SU-DHL-6 (cell line): ENCODE data around the gene LILRB2.

Experiments
- H2AFZ ChIP-seq: fragments of 200-600 bp; sonication (generic); 2 replicates; pipeline ENCODE4 v1.6.1; 2014; ENCODE audit warnings: low read depth, mild to moderate bottlenecking, moderate library complexity, mixed read lengths, antibody characterized with exemption, low read length; ENCODE audit not compliant: severe bottlenecking
- H3F3A ChIP-seq: fragments of 200-600 bp; shearing (Covaris generic); 2 replicates; pipeline ENCODE4 v1.6.0; 2016; ENCODE audit warnings: antibody characterized with exemption, mild to moderate bottlenecking; ENCODE audit not compliant: insufficient read depth
- H3K27ac ChIP-seq: fragments of 200-600 bp; sonication (generic); 2 replicates; pipeline ENCODE4 v1.5.1; 2016; ENCODE audit warnings: low read depth, mild to moderate bottlenecking, low read length, moderate library complexity, mixed read lengths
- H3K27me3 ChIP-seq: fragments of 200-600 bp; sonication (generic), shearing (Covaris generic); 2 replicates; pipeline ENCODE4 v1.6.0; 2014; ENCODE audit warnings: mild to moderate bottlenecking, low read length
- H3K36me3 ChIP-seq: fragments of 200-600 bp; sonication (generic); 2 replicates; pipeline ENCODE4 v1.6.1; 2014; ENCODE audit warnings: mild to moderate bottlenecking, low read length, mixed read lengths
- H3K4me2 ChIP-seq: fragments of 300-600, 200-600 bp; shearing (Covaris generic), sonication (generic); 2 replicates; pipeline ENCODE4 v1.6.0; 2014; ENCODE audit warnings: low read length, low read depth, mild to moderate bottlenecking; ENCODE audit not compliant: poor library complexity, severe bottlenecking
- H3K4me3 ChIP-seq: fragments of 200-600 bp; sonication (generic); 2 replicates; pipeline ENCODE4 v1.5.1; 2014; ENCODE audit warnings: antibody characterized with exemption, low read length, mild to moderate bottlenecking, mixed read lengths; ENCODE audit not compliant: insufficient read depth, poor library complexity, severe bottlenecking
- H3K79me2 ChIP-seq: fragments of 200-600 bp; sonication (generic); 2 replicates; pipeline ENCODE4 v1.6.1; 2014; ENCODE audit warnings: mild to moderate bottlenecking, low read length, moderate library complexity; ENCODE audit not compliant: insufficient read depth
- H3K9ac ChIP-seq: fragments of 200-600 bp; sonication (generic); 2 replicates; pipeline ENCODE4 v1.7.0; 2014; ENCODE audit warnings: mild to moderate bottlenecking, low read length
- H3K9me2 ChIP-seq: fragments of 200-600 bp; sonication (generic); replicated peaks from 2 replicates; pipeline ENCODE4 v1.6.1; 2014; ENCODE audit warnings: low read length; ENCODE audit not compliant: insufficient read depth
- H3K9me3 ChIP-seq: fragments of 200-600 bp; sonication (generic); 2 replicates; pipeline ENCODE4 v1.6.1; 2014; ENCODE audit warnings: low read length, mixed read lengths; ENCODE audit not compliant: insufficient read depth
- H4K20me1 ChIP-seq: fragments of 200-600 bp; sonication (generic); 2 replicates; pipeline ENCODE4 v1.6.1; 2014; ENCODE audit warnings: low read depth, mild to moderate bottlenecking, antibody characterized with exemption, low read length, moderate library complexity, mixed read lengths
- EZH2phosphoT487 ChIP-seq: fragments of 200-600 bp; sonication (generic), shearing (Covaris generic); conservative IDR thresholded peaks from 2 replicates; pipeline ENCODE4 v1.6.1; 2018; ENCODE audit warnings: mild to moderate bottlenecking, antibody characterized with exemption, low read length, moderate library complexity, mixed read lengths
- TF ChIP-seq, protein P1 (sequence below): fragments of 200-600 bp; sonication (generic); IDR thresholded peaks from one replicate; pipeline ENCODE4 v1.5.1; 2017; ENCODE audit warnings: antibody characterized with exemption, mild to moderate bottlenecking, low read length, moderate library complexity; ENCODE audit not compliant: insufficient read depth, poor library complexity, severe bottlenecking

LILRB2 gene

DNA sequence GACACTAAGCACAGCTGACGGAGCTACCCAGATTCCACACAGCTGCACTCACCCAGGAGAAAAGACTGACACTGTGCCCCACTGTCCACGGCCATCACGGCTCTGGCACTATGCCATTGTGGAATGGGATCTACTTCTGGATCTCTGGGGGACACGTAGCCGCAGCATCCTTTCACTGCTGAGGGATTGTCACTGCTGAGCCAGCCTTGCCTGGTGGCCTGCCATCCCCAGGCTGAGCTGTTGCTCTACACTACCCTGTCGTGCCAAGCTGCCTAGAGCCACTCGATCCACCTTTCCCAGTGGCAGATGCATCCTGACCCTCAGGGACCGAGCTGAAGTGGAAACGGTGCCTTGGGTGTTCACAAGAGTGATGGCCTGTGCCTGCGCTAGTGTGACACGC is 18.8 kb downstream of the LILRB2 start:
- Histone ChIP-seq H3K79me2 (no peaks in the 10 kb centered on the region), H4K20me1 (no peaks in the 10 kb centered on the region), H3K9me3 (no peaks in the 10 kb centered on the region), H3K4me3 (no peak overlapping the region), H3K27me3 (no peaks in the 10 kb centered on the region), H3K27ac (no peak overlapping the region), H2AFZ (no peak overlapping the region), H3F3A (no peaks in the 10 kb centered on the region), H3K9me2 (no peaks in the 10 kb centered on the region), H3K9ac (no peak overlapping the region), H3K36me3 (no peaks in the 10 kb centered on the region), H3K4me2 (no peak overlapping the region)
- TF ChIP-seq EZH2phosphoT487, result no peak

DNA sequence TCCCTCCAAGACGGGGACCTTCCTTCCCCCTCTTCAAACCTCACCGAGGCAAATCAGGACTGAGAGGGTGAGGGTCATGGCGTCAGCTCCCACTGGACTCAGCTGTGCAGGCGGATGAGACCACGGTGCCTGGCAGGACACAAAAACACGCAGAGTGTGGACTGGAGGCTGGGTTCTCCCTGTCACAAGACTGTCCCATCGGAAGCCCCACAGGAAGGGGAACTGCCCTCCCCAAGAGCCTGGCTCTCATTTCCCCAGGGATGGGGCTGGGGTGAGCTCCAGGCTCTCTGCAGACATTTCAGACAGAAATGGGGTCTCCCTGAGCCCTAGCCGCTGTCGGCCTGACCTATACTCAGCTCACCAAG is 23.8 kb downstream of the LILRB2 start, which contains the start of gene LILRB5:
LILRB5 (minus strand) TSS at position 158 of the 365 bp plus-strand sequence; CDS start at position 78, 80 bp downstream.
- Histone ChIP-seq H3K36me3 (no peaks in the 10 kb centered on the region), H4K20me1 (no peaks in the 10 kb centered on the region), H3F3A (no peaks in the 10 kb centered on the region), H3K27me3 (no peaks in the 10 kb centered on the region), H3K79me2 (no peaks in the 10 kb centered on the region), H3K9me2 (no peaks in the 10 kb centered on the region), H3K9me3 (no peaks in the 10 kb centered on the region), H3K27ac (no peak within 1 kb of the TSS), H2AFZ (no peak within 1 kb of the TSS), H3K9ac (no peak within 1 kb of the TSS), H3K4me3 (no peak within 1 kb of the TSS), H3K4me2 (no peak within 1 kb of the TSS)
- TF ChIP-seq EZH2phosphoT487, result no peak
- TF ChIP-seq, protein P1, sequence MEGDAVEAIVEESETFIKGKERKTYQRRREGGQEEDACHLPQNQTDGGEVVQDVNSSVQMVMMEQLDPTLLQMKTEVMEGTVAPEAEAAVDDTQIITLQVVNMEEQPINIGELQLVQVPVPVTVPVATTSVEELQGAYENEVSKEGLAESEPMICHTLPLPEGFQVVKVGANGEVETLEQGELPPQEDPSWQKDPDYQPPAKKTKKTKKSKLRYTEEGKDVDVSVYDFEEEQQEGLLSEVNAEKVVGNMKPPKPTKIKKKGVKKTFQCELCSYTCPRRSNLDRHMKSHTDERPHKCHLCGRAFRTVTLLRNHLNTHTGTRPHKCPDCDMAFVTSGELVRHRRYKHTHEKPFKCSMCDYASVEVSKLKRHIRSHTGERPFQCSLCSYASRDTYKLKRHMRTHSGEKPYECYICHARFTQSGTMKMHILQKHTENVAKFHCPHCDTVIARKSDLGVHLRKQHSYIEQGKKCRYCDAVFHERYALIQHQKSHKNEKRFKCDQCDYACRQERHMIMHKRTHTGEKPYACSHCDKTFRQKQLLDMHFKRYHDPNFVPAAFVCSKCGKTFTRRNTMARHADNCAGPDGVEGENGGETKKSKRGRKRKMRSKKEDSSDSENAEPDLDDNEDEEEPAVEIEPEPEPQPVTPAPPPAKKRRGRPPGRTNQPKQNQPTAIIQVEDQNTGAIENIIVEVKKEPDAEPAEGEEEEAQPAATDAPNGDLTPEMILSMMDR, result no peak

DNA sequence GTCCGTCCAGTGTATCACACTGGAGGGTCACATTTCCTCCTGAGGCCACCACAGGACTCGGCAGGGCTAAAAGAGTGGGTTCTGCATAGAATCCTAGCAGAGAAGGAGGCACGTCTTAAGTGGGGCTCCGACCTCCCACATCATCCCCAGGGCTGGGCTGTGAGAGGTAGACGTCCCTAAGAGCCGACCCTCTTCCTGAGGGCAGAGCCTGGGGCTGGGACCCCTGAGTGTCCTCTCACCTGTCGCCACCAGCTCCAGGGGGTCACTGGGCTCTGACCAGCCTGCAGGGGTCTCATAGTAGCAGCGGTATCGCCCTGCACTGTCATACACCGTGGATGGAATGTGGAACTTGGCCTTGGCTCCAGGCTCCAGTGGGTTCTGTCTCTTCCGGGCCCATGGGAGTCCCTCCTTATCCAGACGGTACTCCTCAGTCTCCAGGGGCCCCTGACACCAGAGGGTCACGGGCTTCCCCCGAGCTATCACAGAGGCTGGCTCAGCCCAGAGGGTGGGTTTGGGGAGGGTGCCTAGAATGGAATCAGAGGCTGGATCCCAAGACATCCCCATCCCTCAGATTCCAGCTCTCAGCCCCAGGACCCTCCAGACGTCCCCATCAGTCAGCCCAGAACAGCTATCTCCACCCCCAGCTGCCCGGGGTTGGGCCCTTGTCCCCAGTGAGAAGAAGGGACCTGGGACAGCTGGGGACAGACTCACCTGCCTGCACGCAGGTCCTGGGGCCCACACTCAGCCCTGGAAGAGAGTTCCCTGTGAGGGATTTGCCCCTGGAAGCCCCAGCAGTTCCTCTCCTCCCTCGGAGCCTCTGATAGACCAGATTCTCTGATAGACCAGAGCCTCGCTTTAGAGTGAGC is 24.4 kb downstream of the LILRB2 start:
- no peak overlapping the region for H3K9ac ChIP-seq
- no peaks in the 10 kb centered on the region for H4K20me1 ChIP-seq
- no peak overlapping the region for H3K4me2 ChIP-seq
- no peak overlapping the region for H3K27ac ChIP-seq
- no peak for TF ChIP-seq EZH2phosphoT487
- TF ChIP-seq, protein P1, result no peak
- H2AFZ ChIP-seq, result no peak overlapping the region
- H3K9me2 ChIP-seq, result no peaks in the 10 kb centered on the region
- H3K27me3 ChIP-seq, result no peaks in the 10 kb centered on the region
- no peaks in the 10 kb centered on the region for H3K36me3 ChIP-seq
- H3K9me3 ChIP-seq, result no peaks in the 10 kb centered on the region
- H3F3A ChIP-seq, result no peaks in the 10 kb centered on the region
- H3K4me3 ChIP-seq, result no peak overlapping the region
- H3K79me2 ChIP-seq, result no peaks in the 10 kb centered on the region

DNA sequence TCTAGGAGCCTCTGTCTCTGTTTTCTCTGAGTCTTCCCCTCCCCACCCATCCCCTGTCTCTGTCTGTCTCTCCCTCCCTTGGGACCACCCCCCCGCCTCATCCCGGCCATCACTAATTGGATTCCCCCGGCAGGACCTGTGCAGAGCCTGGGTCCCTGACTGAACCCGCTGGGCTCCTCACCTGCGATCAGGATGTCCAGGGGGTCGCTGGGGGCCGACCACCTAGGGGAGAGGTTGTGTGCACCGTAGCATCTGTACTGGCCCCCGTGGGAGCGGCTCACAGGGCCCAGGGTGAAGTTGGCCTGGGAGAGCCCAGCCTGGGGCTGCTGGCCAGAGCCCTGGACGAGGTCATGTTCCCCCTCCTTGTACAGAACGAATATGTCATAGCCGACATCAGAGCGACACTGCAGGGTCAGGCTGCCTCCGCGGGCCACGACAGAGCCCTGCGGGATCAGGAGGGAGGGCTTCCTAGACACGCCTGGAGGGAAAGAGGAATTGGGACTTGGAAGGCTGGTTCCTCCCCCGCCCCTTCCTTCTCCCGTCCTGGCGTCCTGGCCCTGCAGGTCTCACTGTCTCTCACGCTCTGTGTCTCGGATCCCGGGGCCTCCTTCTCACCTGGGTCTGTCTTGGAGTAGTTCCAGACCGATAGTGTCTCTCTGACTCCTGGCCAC is 25.7 kb downstream of the LILRB2 start:
- TF ChIP-seq, protein P1, result no peak
- no peak for TF ChIP-seq EZH2phosphoT487
- Histone ChIP-seq H3K9ac (no peak overlapping the region), H3K9me3 (no peaks in the 10 kb centered on the region), H3K27me3 (no peaks in the 10 kb centered on the region), H3K79me2 (no peaks in the 10 kb centered on the region), H3K36me3 (no peaks in the 10 kb centered on the region), H3F3A (no peaks in the 10 kb centered on the region), H3K4me2 (no peak overlapping the region), H3K27ac (no peak overlapping the region), H2AFZ (no peak overlapping the region), H3K9me2 (no peaks in the 10 kb centered on the region), H3K4me3 (no peak overlapping the region), H4K20me1 (no peaks in the 10 kb centered on the region)
